Activated naive CD8-positive, alpha-beta T cell treated with anti-CD3 and anti-CD28 coated beads, Interleukin-2, amount 50 U/mL, for 16 hours (primary cell): ENCODE data around the gene LRRC8B.
A peak's percentile ranks its signal among the peaks of the same experiment; 100 is the strongest.
"Not testable (repeated sequence)": the region's sequence is repeated elsewhere in the genome, so short reads cannot be mapped to it uniquely, and the experiment has no call there.

Source experiments
- DNase-seq: peaks from one replicate; pipeline ENCODE4 v3.0.0-alpha.2; 2020; ENCODE audit warnings: low read depth, low spot score

LRRC8B gene

GRCh38 chr1:89523572-89524368, 859 bp upstream of the LRRC8B start:
- no peak for DNase-seq

GRCh38 chr1:89525169-89525855, 683 bp downstream of the LRRC8B start:
- no peak for DNase-seq

- DNase-seq = no peak
Measured at GRCh38 chr1:89527256-89527655, 2.6 kb downstream of the LRRC8B start.

- no peak for DNase-seq
Measured at GRCh38 chr1:89527750-89528381, 3.2 kb downstream of the LRRC8B start.

GRCh38 chr1:89528382-89528780, 3.8 kb downstream of the LRRC8B start:
- DNase-seq = no peak

GRCh38 chr1:89529196-89529595, 4.6 kb downstream of the LRRC8B start:
- DNase-seq = no peak

- no peak for DNase-seq
Measured at GRCh38 chr1:89530444-89531089, 5.9 kb downstream of the LRRC8B start.

- DNase-seq = no peak
Measured at GRCh38 chr1:89531480-89532139, 7.0 kb downstream of the LRRC8B start.

- no peak for DNase-seq
Measured at GRCh38 chr1:89532228-89532627, 7.6 kb downstream of the LRRC8B start.

GRCh38 chr1:89532866-89533265, 8.2 kb downstream of the LRRC8B start:
- DNase-seq = no peak

GRCh38 chr1:89535537-89535936, 10.9 kb downstream of the LRRC8B start:
- no peak for DNase-seq

GRCh38 chr1:89536555-89537341, 12.1 kb downstream of the LRRC8B start:
- no peak for DNase-seq

- no peak for DNase-seq
Measured at GRCh38 chr1:89538361-89538760, 13.7 kb downstream of the LRRC8B start.

GRCh38 chr1:89539128-89539527, 14.5 kb downstream of the LRRC8B start:
- DNase-seq = no peak

- DNase-seq = no peak
Measured at GRCh38 chr1:89540406-89540970, 15.9 kb downstream of the LRRC8B start.

- DNase-seq = no peak
Measured at GRCh38 chr1:89542345-89542744, 17.7 kb downstream of the LRRC8B start.

- not testable (repeated sequence) for DNase-seq
Measured at GRCh38 chr1:89543632-89544031, 19.0 kb downstream of the LRRC8B start.

- peak; percentile 40 for DNase-seq
Measured at GRCh38 chr1:89545264-89546038, 20.8 kb downstream of the LRRC8B start.

GRCh38 chr1:89546082-89546889, 21.7 kb downstream of the LRRC8B start:
- no peak for DNase-seq
